AG09309 (cell line): ENCODE results near the gene XXYLT1.

Experiments
- DNase-seq: peaks from one replicate; pipeline ENCODE4 v3.0.0-alpha.2; 2010; ENCODE audit warnings: low read depth
- H3K4me3 ChIP-seq: 2 replicates; pipeline ENCODE4 v1.5.1; 2011; ENCODE audit warnings: mild to moderate bottlenecking, low read depth, low read length, moderate library complexity; ENCODE audit not compliant: control insufficient read depth
- TF ChIP-seq, protein P1 (sequence below): IDR thresholded peaks from 2 replicates; pipeline ENCODE4 v1.5.1; 2011; ENCODE audit warnings: mild to moderate bottlenecking, low read depth, low read length, inconsistent platforms; ENCODE audit not compliant: insufficient read depth, control insufficient read depth; ENCODE audit errors: missing control alignments

Gene XXYLT1

DNA sequence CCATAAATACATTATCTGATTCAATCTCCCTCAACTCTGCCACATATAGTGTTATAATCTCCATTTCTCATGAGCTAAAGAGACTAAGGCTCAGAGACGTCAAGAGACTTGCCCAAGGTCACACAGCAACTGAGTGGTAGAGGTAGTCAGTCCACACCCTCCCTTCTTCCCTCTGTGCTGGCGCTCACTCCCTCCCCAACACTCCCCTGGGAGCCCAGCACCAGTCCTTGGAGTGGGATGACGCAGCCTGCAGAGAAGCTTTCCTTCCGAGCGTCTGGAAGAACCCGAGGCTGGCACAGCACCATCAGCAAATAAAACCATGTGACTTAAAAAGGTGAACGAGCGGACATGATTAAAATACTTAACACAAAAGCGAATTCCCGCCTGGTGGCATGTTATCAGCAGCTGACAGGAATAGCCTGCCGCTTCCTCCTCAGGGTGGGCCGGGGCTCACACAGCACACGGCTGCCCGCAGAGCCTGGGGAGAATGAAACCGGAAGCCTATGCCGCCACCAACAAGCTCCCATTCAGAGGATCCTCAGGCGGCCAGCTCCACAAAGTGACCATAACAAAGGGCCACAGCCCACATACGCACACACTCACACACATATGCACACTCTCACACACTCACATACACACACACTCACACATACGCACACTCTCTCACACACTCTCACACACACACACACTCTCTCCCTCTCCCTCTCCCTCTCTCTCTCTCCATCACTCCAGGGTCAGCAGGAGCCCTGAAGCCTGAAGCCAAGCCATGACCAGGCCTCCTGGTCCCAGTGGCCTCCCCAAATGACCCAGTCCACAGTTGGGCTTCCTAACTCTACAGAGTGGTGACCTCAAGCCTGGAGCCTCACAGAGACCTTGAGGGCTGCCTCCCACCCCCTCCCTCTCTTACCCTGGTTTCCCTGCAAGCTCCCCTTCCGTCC, 120.5 kb downstream of the XXYLT1 start:
- no peak for DNase-seq
- TF ChIP-seq, protein P1, sequence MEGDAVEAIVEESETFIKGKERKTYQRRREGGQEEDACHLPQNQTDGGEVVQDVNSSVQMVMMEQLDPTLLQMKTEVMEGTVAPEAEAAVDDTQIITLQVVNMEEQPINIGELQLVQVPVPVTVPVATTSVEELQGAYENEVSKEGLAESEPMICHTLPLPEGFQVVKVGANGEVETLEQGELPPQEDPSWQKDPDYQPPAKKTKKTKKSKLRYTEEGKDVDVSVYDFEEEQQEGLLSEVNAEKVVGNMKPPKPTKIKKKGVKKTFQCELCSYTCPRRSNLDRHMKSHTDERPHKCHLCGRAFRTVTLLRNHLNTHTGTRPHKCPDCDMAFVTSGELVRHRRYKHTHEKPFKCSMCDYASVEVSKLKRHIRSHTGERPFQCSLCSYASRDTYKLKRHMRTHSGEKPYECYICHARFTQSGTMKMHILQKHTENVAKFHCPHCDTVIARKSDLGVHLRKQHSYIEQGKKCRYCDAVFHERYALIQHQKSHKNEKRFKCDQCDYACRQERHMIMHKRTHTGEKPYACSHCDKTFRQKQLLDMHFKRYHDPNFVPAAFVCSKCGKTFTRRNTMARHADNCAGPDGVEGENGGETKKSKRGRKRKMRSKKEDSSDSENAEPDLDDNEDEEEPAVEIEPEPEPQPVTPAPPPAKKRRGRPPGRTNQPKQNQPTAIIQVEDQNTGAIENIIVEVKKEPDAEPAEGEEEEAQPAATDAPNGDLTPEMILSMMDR = no peak
- no peak overlapping the region for H3K4me3 ChIP-seq

DNA sequence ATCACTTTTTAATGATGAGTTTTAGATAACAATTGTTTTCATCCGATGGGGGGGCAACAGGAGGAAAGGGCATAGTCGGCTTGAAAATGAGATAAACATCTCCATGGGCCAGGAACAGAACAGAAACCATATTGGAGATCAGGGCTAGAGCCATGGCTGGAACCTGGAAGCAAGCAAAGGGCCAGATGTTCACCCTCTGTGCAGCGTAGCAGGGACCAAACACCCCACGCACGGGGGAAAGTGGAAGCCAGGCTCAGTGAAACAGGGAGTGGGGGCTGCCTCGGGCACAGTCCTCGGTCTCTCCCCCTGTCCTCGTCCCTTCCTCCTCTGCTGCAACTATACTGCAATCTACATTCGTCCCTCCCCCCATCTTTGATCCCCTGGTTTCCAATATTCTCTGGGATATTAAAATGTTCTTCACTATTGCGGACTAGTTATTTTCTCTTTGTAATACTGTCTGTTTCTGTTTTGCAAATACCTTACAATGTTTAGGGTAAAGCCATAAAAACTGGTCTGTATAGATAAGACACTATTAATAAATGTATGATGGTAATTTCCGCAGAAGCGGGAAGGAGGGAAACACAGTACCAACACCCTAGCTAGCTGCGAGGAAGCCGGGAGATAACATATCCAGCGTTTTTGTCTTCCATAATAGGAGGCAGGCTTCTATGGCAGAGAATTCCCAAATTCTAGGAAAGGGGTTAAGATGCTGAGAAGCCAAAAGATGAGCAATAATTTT, 121.5 kb downstream of the XXYLT1 start:
- no peak for DNase-seq
- TF ChIP-seq, protein P1 = no peak
- no peak overlapping the region for H3K4me3 ChIP-seq

DNA sequence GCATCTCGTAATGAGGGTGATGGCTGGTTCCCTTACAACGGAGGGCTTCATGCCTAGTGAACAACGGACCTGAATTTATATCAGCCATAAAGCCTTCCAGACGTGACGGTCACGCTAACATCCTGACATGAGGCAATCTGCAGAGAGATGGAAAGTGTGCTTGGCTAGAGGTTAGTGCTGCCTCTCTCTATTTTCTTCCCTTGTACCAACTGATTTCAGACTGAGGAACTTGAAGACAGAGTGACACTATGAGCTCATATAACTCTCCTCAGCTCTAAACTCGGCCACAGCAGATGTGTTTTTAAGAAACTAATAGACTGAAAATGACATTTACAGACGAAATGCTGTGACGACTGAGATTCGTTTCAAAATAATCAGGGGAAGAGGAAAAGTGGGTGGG, 122.4 kb downstream of the XXYLT1 start:
- no peak overlapping the region for H3K4me3 ChIP-seq
- DNase-seq = no peak
- TF ChIP-seq, protein P1 = no peak

DNA sequence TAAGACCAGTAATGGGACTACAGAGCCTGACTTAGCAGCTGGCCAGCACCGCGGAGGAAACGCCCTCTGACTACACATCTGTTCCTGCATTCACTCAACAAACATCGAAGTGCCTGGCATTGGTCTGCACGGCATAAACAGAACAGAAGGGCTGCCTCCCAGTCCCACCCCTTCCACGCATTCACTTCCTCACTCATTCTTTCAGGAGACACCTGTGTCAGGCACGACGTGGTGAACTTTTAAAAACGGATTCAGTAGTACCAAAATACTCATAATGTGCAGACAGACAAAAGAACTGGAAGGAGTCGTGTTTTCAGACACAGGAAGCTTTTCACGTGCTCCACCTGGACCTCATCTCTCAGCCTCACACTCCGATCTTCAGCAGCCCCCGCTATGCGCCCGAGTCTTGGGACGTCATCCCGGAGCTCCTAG, 123.3 kb downstream of the XXYLT1 start:
- no peak for DNase-seq
- H3K4me3 ChIP-seq = no peak overlapping the region
- TF ChIP-seq, protein P1 = no peak

DNA sequence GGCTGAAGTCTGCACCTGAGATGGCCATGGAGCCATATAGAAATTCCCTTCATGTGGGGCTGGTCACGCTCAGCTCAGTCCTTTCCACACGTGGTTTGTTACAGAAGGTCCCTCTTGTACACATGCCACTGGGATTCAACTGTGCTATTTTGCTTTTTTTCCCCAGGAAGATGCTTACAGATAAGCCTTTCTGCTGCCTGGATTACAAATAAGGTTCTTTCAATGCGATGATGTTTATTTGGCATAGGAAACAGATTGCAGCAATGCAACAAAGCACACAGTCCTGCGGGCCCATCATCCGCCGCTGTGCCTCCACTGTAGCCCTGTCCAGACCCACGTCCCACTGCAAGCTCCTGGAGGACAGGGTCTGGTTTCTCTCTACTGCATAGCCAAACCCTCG, 124.8 kb downstream of the XXYLT1 start:
- TF ChIP-seq, protein P1 = no peak
- no peak overlapping the region for H3K4me3 ChIP-seq
- no peak for DNase-seq

DNA sequence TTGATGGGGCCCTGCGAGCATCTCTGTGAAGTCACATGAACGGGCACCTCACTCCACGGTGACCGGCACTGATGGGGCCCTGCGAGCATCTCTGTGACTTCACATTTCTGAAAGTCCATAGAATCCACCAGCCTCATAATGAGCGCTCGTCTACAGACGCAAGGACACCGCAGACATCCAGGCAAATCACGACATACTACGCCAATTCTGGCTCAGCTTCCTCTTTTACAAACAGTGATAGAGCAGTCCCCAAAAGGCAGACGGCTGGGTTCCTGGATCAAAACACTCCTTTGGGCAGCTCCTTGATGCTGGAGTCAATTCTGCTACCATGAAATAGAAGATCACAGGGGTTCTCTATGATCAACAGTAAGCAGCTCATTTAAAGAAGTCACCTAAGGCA, 125.4 kb downstream of the XXYLT1 start:
- DNase-seq = no peak
- TF ChIP-seq, protein P1 = no peak
- no peak overlapping the region for H3K4me3 ChIP-seq
